Measurements from ENCODE around the gene ELF3. TPM values are rescaled to one million over a fixed set of nuclear protein-coding genes. Genes with fewer than 3 reads are reported as not detected.

The ELF3 gene
- polyA plus RNA-seq, 1 donor from 2014 or later: 0.26 TPM

GRCh38 chr1:202002507-202002906, 7.9 kb upstream of the ELF3 start:
- Histone ChIP-seq H3K9me2 (ENCODE audit: insufficient read depth, low read length) (no peaks in the 10 kb centered on the region), H2AFZ (ENCODE audit: low read depth, low read length) (no peak overlapping the region), H3K36me3 (ENCODE audit: insufficient read depth, low read length) (no peaks in the 10 kb centered on the region), H3K9ac (ENCODE audit: low read length) (no peak overlapping the region), H3F3A (ENCODE audit: insufficient read depth, low read length, poor library complexity, severe bottlenecking) (no peaks in the 10 kb centered on the region), H3K27me3 (ENCODE audit: insufficient read depth, low read depth, low read length) (no peaks in the 10 kb centered on the region), H3K9me3 (ENCODE audit: low read length) (no peaks in the 10 kb centered on the region), H3K79me2 (replicated peaks; ENCODE audit: insufficient read depth, low read length) (no peaks in the 10 kb centered on the region), H3K27ac (ENCODE audit: low read length) (no peak overlapping the region), H3K4me3 (ENCODE audit: low read length) (no peak overlapping the region), H3K4me2 (ENCODE audit: low read length) (no peak overlapping the region), H4K20me1 (ENCODE audit: insufficient read depth) (no peaks in the 10 kb centered on the region)
- TF ChIP-seq REST (IDR thresholded peaks at IDR 0.05; ENCODE audit: borderline replicate concordance) (no peak), TAF1 (IDR thresholded peaks at IDR 0.05; ENCODE audit: low read depth) (no peak), EZH2 (IDR thresholded peaks at IDR 0.05; ENCODE audit: borderline replicate concordance, insufficient read depth, low read length, poor library complexity, severe bottlenecking) (no peak), EP300 (conservative IDR thresholded peaks at IDR 0.05; ENCODE audit: poor library complexity, severe bottlenecking) (no peak), POLR2AphosphoS5 (IDR thresholded peaks at IDR 0.05) (no peak), MXI1 (conservative IDR thresholded peaks at IDR 0.05; ENCODE audit: poor library complexity, severe bottlenecking) (no peak), RAD21 (conservative IDR thresholded peaks at IDR 0.05) (no peak), SMC3 (conservative IDR thresholded peaks at IDR 0.05; ENCODE audit: poor library complexity) (no peak)
- TF ChIP-seq, protein P1, sequence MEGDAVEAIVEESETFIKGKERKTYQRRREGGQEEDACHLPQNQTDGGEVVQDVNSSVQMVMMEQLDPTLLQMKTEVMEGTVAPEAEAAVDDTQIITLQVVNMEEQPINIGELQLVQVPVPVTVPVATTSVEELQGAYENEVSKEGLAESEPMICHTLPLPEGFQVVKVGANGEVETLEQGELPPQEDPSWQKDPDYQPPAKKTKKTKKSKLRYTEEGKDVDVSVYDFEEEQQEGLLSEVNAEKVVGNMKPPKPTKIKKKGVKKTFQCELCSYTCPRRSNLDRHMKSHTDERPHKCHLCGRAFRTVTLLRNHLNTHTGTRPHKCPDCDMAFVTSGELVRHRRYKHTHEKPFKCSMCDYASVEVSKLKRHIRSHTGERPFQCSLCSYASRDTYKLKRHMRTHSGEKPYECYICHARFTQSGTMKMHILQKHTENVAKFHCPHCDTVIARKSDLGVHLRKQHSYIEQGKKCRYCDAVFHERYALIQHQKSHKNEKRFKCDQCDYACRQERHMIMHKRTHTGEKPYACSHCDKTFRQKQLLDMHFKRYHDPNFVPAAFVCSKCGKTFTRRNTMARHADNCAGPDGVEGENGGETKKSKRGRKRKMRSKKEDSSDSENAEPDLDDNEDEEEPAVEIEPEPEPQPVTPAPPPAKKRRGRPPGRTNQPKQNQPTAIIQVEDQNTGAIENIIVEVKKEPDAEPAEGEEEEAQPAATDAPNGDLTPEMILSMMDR (IDR thresholded peaks at IDR 0.05; ENCODE audit: poor library complexity, severe bottlenecking): no peak

DNA sequence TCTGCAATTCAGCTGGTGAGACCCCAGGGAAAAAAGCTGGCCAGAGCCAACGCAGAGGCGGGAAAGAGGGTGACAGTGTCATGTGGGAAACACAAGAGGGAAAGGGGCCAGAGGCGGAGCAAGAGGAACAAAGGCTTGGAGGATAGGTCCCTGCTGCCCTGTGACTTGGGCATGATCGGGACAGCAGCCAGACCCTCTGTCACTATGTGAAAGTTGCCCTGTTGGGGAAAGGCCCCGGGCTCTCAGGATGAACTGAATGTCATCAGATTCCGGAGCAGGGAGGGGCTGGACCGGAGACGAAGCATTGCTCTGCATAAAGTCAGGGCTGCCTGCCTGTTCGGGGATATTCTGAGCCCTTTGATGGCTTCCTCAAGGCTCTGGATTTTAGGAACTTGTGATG, 5.7 kb upstream of the ELF3 start:
- H3K36me3 ChIP-seq (ENCODE audit: insufficient read depth, low read length): no peaks in the 10 kb centered on the region
- no peak overlapping the region for H3K4me2 ChIP-seq (ENCODE audit: low read length)
- H4K20me1 ChIP-seq (ENCODE audit: insufficient read depth): no peaks in the 10 kb centered on the region
- H3K9me2 ChIP-seq (ENCODE audit: insufficient read depth, low read length): no peaks in the 10 kb centered on the region
- H3K79me2 ChIP-seq (replicated peaks; ENCODE audit: insufficient read depth, low read length): no peaks in the 10 kb centered on the region
- H3K9me3 ChIP-seq (ENCODE audit: low read length): no peaks in the 10 kb centered on the region
- no peak overlapping the region for H3K9ac ChIP-seq (ENCODE audit: low read length)
- H2AFZ ChIP-seq (ENCODE audit: low read depth, low read length): no peak overlapping the region
- no peak overlapping the region for H3K4me3 ChIP-seq (ENCODE audit: low read length)
- no peak for TF ChIP-seq TAF1 (IDR thresholded peaks at IDR 0.05; ENCODE audit: low read depth)
- no peak for TF ChIP-seq MXI1 (conservative IDR thresholded peaks at IDR 0.05; ENCODE audit: poor library complexity, severe bottlenecking)
- TF ChIP-seq RAD21 (conservative IDR thresholded peaks at IDR 0.05): no peak
- TF ChIP-seq REST (IDR thresholded peaks at IDR 0.05; ENCODE audit: borderline replicate concordance): no peak
- no peak for TF ChIP-seq POLR2AphosphoS5 (IDR thresholded peaks at IDR 0.05)
- TF ChIP-seq, protein P1 (IDR thresholded peaks at IDR 0.05; ENCODE audit: poor library complexity, severe bottlenecking): no peak
- TF ChIP-seq SMC3 (conservative IDR thresholded peaks at IDR 0.05; ENCODE audit: poor library complexity): no peak
- no peak for TF ChIP-seq EP300 (conservative IDR thresholded peaks at IDR 0.05; ENCODE audit: poor library complexity, severe bottlenecking)
- no peak for TF ChIP-seq EZH2 (IDR thresholded peaks at IDR 0.05; ENCODE audit: borderline replicate concordance, insufficient read depth, low read length, poor library complexity, severe bottlenecking)
- H3K27me3 ChIP-seq (ENCODE audit: insufficient read depth, low read depth, low read length): no peaks in the 10 kb centered on the region
- H3F3A ChIP-seq (ENCODE audit: insufficient read depth, low read length, poor library complexity, severe bottlenecking): no peaks in the 10 kb centered on the region
- H3K27ac ChIP-seq (ENCODE audit: low read length): no peak overlapping the region

Measured in neural cell (in vitro differentiated cells).